ENCODE measurements around the gene MVB12B. TPM values are rescaled to one million over a fixed set of nuclear protein-coding genes. Genes with fewer than 3 reads are reported as not detected.

Gene MVB12B
- total and polyA plus RNA-seq, 8 donors: 2.6 to 6.7 (median 4.0) TPM

- FAIRE-seq (no peak), ATAC-seq (no peak), DNase-seq (no peak)
- H3K9me3 ChIP-seq: no peaks in the 10 kb centered on the region
- no peaks in the 10 kb centered on the region for H3K27me3 ChIP-seq
- WGBS, 2 donors: 85 to 89% methylated on average over 13 of the region's 13 CpGs
- H3K36me3 ChIP-seq: no peaks in the 10 kb centered on the region
- H3K4me3 ChIP-seq: no peak overlapping the region
- no peak overlapping the region for H3K27ac ChIP-seq
- no peak for TF ChIP-seq CTCF (IDR thresholded peaks at IDR 0.05)
- intact Hi-C loops (cut with DNase I): no loop called here
- H3K4me1 ChIP-seq: no peaks in the 10 kb centered on the region
Measured at GRCh38 chr9:126438741-126439401, 112.2 kb downstream of the MVB12B start.

GRCh38 chr9:126439402-126439765 lies 112.8 kb downstream of the MVB12B start:
- intact Hi-C loops (cut with DNase I): no loop called here
- 82 to 85% methylated on average over 5 of the region's 5 CpGs for WGBS, 2 donors
- TF ChIP-seq CTCF (IDR thresholded peaks at IDR 0.05): no peak
- no peak for DNase-seq
- no peaks in the 10 kb centered on the region for H3K9me3 ChIP-seq
- no peak overlapping the region for H3K4me3 ChIP-seq
- no peaks in the 10 kb centered on the region for H3K27me3 ChIP-seq
- no peaks in the 10 kb centered on the region for H3K4me1 ChIP-seq
- ATAC-seq: no peak
- peak; percentile 23 for FAIRE-seq
- H3K27ac ChIP-seq: no peak overlapping the region
- no peaks in the 10 kb centered on the region for H3K36me3 ChIP-seq

- Histone ChIP-seq H3K9me3 (no peaks in the 10 kb centered on the region), H3K27ac (no peak overlapping the region), H3K4me1 (no peaks in the 10 kb centered on the region), H3K36me3 (no peaks in the 10 kb centered on the region), H3K4me3 (no peak overlapping the region), H3K27me3 (no peaks in the 10 kb centered on the region)
- FAIRE-seq: no peak
- ATAC-seq: no peak
- no peak for DNase-seq
- WGBS, 2 donors: 88 to 91% methylated on average over 16 of the region's 16 CpGs
- intact Hi-C loops (cut with DNase I): no loop called here
- no peak for TF ChIP-seq CTCF (IDR thresholded peaks at IDR 0.05)
Measured at GRCh38 chr9:126439883-126440653, 113.4 kb downstream of the MVB12B start.

- intact Hi-C loops (cut with DNase I): no loop called here
- H3K27me3 ChIP-seq: no peaks in the 10 kb centered on the region
- no peaks in the 10 kb centered on the region for H3K36me3 ChIP-seq
- H3K4me1 ChIP-seq: no peaks in the 10 kb centered on the region
- no peaks in the 10 kb centered on the region for H3K9me3 ChIP-seq
- no peak for ATAC-seq
- no peak for DNase-seq
- no peak for TF ChIP-seq CTCF (IDR thresholded peaks at IDR 0.05)
- no peak for FAIRE-seq
- no peak overlapping the region for H3K27ac ChIP-seq
- WGBS, 2 donors: 91 to 96% methylated on average over 11 of the region's 11 CpGs
- H3K4me3 ChIP-seq: no peak overlapping the region
Measured at GRCh38 chr9:126440940-126441339, 114.3 kb downstream of the MVB12B start.

GRCh38 chr9:126442636-126443035 lies 116.0 kb downstream of the MVB12B start:
- DNase-seq (no peak), ATAC-seq (no peak), FAIRE-seq (no peak)
- TF ChIP-seq CTCF (IDR thresholded peaks at IDR 0.05): no peak
- Histone ChIP-seq H3K27me3 (no peaks in the 10 kb centered on the region), H3K4me3 (no peak overlapping the region), H3K9me3 (no peaks in the 10 kb centered on the region), H3K27ac (no peak overlapping the region), H3K4me1 (no peaks in the 10 kb centered on the region), H3K36me3 (no peaks in the 10 kb centered on the region)
- intact Hi-C loops (cut with DNase I): no loop called here
- 90 to 95% methylated on average over 3 of the region's 3 CpGs for WGBS, 2 donors
